Esophagus squamous epithelium (tissue), 4 donors: ENCODE measurements around the gene NME7.
A peak's percentile ranks its signal among the peaks of the same experiment; 100 is the strongest.

Experiments
- CTCF ChIP-seq, 6 experiments: fragments of 450-650 bp in 4 of 6; fragments of 200-600 bp in 2 of 6; sonication (generic) in 2 of 6; IDR thresholded peaks; one replicate each; pipeline ENCODE4 v1.5.1; 2016 to 2019; ENCODE audit warnings: antibody characterized with exemption in 6 of 6, mild to moderate bottlenecking in 4 of 6, moderate library complexity in 4 of 6
- POLR2A ChIP-seq, 4 donors: fragments of 450-650 bp; IDR thresholded peaks; one replicate each; pipeline ENCODE4 v1.6.1; 2017; ENCODE audit warnings: antibody characterized with exemption in 4 of 4, mild to moderate bottlenecking in 4 of 4, moderate library complexity in 3 of 4

- TF ChIP-seq POLR2A (IDR thresholded peaks at IDR 0.05) (no peak), CTCF (IDR thresholded peaks at IDR 0.05) (peak; percentile 63 to 81 (median 80))
Measured at GRCh38 chr1:169348383-169349036, 19.1 kb downstream of the NME7 start.
